Fibroblast of upper back skin (primary cell): ENCODE measurements around the gene CYTH4.

Source experiments
- DNase-seq: peaks from one replicate; pipeline ENCODE4 v3.0.0-alpha.2; 2013

The CYTH4 gene

DNA sequence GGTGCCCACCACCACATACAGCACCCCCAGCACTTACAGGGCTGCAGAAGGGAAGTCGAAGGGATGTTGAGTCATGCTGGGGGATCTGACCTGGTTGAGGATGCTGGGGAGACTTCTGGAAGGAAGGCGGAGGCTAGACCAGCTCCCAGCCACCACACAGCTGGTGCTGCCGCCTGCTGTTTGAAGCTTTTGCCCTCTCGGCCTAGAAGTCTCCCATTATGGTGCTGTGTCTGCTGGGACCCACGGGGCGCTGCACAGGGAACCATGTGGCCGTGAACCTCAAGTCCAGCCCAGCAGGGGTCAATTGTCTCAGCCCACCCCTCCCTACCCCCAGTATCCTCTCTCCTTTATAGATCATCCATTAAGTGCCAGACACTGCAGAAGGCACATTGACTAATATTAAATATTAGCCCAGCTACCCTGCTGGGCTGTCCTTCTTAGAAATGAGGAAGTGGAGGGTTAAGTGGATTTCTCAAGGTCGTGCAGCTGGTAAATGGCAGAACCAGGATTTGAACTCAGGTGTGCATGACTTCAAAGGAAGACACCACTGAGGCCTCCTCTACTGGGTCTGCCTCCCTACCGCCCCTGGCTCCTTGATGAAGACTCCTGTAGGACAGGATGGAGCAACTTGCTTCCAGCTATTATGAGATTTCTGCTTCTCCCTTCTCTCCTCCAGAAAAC, 49.7 kb downstream of the CYTH4 start:
- DNase-seq = no peak

- DNase-seq = no peak
Observed at GRCh38 chr22:37333724-37334460, 51.6 kb downstream of the CYTH4 start.

GRCh38 chr22:37334461-37334858, 52.2 kb downstream of the CYTH4 start:
- no peak for DNase-seq

DNA sequence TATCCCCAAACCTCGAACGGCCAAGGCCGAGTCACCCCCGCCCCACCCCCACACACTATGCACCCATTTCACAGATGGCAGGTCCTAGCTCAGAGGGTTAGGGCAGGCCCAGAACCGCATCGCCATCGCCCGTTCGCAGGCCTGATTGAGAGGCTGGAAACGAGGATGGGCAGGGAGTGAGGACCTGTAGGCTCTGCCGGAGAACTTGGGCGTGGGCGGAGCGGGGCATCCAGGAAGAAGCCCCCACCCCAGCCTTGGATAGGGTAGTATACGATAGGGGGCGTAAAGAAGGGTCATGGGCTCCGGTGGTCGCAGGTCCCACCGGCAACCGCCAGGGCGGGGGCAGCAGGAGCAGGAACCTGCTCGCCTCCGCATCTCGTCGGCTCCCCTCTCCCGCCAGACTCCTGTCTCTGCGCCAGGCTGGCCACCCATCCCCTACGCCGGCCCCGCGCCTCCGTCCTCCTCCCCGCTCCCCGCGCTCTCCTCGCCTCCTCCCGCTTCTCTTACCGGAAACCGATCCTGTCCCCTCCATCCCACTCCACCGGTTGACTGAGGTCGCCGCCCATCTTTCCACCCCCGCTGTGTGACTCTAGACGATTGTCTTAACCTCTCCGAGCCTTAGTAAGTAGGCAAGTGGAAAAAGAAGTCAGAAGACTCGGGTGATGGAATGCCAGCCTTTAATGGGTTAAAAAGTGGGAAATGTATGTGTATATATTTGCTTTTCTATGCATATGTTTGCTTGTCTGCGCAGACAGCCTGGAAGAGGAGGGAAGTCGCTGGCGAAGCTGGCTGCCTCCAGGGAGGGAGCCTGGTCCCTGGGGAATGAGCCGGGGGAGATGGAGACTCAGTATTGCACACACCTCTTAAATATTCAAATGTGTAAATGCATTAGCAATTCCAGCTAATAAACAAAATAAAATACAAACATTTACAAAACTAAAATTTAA, 52.8 kb downstream of the CYTH4 start:
- DNase-seq = no peak

DNA sequence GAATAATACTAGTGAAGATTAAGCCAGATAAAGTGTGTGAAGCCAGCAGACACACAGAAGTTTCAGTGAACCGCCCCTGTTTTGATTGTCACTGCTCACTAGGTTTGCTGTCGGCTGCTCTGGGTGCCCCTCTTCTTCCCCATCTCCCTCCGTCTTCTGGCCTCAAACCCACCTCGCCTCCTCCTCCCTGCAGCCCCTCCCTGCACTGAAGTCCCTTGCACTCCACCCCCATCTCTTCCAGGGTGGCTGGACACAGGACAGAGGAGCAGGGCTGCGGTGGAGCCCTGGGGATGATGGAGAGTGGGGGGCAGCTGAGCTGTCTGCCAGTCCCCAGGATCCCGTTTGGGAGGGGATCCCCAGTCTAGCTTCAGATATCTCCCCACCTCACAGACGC, 53.5 kb downstream of the CYTH4 start:
- no peak for DNase-seq

- no peak for DNase-seq
Observed at GRCh38 chr22:37336579-37336978, 54.3 kb downstream of the CYTH4 start.

- DNase-seq = no peak
Observed at GRCh38 chr22:37337204-37337943, 55.1 kb downstream of the CYTH4 start.

DNA sequence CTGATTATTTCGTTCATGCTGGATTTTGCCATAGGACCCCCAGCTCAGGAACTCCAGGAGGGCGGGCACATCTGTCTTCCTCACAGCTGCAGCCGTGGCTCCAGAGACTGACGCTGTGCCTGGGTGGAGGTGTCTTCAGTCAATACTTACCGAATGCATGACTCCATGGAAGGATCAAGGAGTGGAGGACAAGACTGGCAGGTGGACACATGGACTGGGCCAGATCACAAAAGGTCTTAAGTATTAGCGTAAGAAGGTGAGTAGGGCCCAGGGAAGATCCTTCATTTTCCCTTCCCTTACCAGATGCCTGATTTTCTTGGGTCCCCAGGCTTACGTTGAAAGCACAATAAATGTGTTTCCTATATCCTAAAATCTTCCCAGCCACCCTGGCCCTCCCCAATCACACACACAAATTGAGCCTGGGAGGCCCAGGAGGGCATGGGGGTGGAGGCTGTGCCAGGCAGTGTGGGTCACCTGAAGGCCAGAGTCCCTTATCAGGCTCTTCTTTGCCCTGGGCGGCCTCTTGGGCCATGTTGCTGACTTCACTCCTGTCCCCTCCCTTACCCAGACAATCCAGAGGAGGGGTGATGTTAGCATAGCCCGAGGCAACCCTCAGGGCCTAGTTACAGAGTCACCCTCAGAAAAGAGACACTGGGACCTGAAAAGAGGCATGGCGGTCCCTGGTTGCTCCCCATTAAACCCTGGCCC, 56.4 kb downstream of the CYTH4 start:
- no peak for DNase-seq

- DNase-seq = no peak
Observed at GRCh38 chr22:37340331-37341262, 58.3 kb downstream of the CYTH4 start.

GRCh38 chr22:37342065-37342464, 59.8 kb downstream of the CYTH4 start:
- DNase-seq = no peak

- no peak for DNase-seq
Observed at GRCh38 chr22:37343348-37343747, 61.0 kb downstream of the CYTH4 start.

DNA sequence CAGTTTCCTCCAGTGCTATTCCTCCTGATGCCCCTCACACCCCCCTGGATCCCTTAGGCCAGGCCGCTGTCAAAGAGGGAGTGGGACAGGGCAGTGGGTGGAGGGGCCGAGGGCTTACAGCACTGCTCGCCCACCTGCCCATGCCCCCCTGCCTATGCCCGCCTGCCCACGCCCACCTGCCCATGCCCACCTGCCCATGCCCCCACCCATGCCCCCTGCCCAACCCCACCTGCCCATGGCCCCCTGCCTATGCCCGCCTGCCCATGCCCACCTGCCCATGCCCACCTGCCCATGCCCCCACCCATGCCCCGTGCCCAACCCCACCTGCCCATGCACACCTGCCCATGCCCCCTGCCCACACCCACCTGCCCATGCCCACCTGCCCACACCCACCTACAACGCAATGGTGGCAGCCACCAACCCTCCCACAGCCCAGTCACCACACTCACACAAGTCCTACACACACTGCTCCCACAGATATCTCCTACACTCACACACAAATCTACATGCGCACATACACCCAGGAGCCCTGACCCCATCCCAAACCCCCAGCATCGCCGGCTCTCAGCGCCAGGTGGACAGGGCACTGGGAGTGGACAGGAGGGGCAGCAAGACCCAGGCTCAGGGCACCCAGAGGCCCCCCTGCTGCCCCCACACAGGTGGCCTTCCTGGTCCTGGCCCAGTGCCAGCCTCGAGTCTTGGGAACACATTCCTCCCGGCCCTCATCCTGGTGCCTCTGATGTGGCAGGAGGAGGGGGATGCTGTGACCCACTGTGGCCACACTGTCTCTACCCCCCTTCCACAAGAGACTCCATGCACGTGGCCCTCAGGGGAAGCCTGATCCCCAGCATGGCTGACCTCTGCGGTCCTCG, 61.8 kb downstream of the CYTH4 start:
- DNase-seq = no peak

DNA sequence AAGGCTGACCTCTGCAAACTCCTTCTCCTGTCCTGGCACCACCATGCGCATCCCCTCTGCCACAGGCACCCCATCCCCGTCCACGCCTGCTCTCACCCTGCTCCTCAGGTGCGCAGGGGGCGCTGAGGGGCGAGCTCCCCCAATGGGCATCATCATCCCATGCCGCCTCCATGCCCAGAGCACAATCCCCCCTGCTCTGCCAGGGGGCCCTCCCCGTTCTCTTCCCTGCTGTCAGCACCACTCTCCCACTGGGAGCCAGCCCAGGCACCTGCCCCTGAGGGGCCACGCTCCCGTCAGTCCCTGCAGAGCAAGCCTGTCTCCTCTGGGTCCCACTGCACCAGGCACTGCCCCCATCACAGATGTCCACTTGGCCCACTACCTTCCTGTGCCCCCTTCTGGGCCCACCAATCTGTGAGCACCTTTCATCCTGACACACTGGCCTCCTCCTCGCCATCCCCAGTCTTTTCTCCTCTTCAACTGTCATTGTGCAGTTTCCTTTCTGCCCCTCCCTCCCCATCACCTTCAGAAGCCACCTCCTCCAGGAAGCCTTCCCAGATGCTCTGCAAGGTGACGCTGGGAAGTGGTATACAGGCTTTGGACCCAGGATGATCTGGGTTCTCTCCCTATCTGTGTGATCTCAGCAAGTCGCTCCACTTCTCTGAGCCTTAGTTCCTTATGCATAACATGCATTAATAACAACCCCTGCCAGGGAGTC, 62.6 kb downstream of the CYTH4 start:
- no peak for DNase-seq

GRCh38 chr22:37345863-37346504, 63.7 kb downstream of the CYTH4 start:
- DNase-seq = peak; percentile 93

DNA sequence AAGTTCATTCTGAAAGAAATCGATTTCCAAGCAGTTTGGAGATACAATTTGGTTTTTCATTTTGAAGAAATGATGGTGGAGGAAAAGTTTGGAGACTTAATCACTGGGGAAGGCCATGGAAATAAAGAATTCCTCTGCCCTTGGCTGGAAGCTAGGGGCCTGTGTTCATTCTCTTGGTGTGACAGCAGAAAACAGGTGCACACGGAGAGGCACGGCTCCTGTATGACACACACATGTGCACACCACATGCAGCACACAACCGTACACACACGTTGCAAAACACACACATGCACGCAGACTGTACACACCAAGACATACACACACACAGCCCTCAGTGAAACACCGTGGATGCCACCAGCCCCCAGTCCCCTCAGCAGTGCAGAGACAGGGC, 64.2 kb downstream of the CYTH4 start:
- DNase-seq = no peak

- no peak for DNase-seq
Observed at GRCh38 chr22:37349043-37349814, 66.9 kb downstream of the CYTH4 start.

DNA sequence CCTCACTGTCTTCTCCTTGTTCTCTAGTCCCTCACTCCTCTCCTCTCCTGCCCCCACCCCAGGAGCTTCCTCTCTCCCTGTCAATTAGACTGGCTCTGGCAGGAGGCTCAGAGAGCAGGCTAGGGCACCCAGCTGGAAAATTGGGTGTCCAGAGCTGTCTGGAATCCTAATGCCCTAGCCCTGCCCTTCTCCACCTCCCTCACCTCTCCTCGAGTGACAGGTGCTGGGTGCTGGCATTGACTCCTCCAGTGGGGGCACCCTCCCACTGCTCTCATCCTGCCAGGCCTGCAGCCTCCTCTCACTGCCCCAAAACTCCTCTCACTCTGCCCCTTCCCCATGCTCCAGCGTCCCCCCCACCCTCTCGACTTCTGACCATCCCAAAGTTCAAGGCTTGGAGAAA, 68.9 kb downstream of the CYTH4 start:
- DNase-seq = no peak

DNA sequence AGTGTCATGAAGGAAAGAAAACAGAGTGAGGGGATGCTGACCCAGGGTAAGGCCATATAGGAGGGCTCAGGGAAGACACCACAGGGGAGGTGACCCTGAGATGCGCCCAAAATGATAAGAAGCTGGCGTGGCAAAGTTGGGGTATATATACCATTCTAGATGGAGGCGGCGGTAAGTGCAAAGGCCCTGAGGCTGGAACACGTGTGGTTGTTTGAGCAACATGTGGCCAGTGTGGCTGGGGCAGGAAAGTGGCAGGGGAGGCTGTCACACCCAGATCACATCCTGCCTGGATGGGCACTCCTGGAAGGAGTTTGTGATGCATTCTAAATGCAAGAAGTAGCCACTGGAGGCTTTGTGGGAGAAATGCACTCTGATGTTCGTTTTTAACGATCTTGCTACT, 70.2 kb downstream of the CYTH4 start:
- DNase-seq = no peak
